HPDE6-E6E7 (cell line): ENCODE measurements around the gene WFDC6.

Experiments
- DNase-seq: peaks from one replicate; pipeline ENCODE4 v3.0.0; 2011; ENCODE audit warnings: missing footprints; ENCODE audit errors: extremely low spot score

The WFDC6 gene

GRCh38 chr20:45515147-45515913, 24.0 kb downstream of the WFDC6 start, which contains the start of gene SPINT3:
TSS of gene SPINT3 (minus strand) at chr20:45515622. CDS start at chr20:45515608, 14 bp downstream.
- no peak for DNase-seq

DNA sequence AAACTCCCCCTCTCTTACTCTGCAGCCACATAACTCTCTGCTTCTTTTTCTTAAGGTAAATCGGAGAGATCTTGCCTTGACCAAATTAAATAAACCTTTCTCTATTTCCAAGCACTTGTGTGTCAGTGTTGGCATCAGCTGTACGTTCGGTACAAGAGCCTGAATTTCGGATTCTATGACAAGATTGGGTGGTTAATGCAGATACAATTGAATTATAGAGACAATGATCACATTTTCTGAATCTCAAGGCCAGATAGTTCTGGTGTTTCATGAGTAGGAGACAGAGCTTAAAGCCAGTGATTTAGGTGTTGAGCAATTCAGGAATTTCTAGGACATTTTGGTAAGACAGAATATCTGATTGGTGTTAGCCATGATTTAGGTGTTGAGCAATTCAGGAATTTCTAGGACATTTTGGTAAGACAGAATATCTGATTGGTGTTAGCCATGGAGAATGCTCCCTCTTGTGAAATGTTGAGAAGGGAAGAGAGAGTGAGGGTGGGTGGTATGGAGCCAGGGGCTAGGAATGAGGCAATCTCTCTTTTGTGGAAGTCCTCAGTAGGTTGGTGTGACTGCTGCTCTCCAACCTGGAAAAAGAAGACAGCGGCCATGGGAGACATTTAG, 28.9 kb downstream of the WFDC6 start:
- no peak for DNase-seq

GRCh38 chr20:45509091-45509490, 30.2 kb downstream of the WFDC6 start:
- DNase-seq, result no peak

GRCh38 chr20:45508068-45508886, 31.0 kb downstream of the WFDC6 start:
- DNase-seq, result no peak

DNA sequence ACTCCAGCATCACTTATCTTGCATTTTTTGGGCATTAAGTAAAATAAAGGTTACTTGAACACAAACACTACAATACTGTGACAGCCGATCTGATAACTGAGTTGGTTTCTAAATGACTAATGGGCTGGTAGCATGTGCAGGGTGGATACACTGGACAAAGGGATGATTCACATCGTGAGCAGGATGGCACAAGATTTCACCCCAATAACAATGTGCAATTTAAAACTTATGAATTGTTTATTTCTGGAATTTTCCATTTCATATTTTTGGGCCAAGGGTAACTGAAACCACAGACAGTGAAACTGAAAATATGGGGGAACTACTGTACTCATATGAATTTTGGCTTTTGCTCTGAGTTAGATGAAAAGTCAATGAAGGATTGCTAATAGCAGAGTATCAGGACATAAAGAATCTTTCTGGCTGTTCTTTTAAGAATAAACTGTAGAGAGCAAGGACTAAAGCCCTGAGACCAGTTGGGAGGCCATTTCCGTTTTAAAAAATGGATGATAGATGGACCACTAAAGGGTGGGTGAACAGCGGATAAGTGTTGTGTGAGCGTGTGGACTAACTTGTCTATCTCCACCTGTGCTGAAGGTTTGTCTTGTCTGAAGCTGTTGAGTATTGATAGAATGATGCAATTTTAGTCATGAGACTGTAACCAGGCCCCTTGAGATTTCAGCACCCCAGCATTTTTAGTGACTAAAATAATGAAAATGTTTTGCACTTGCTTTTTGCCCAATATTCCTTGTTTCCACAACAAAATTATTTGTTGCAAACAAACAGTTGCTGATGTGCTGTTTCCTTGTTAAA, 32.1 kb downstream of the WFDC6 start:
- DNase-seq, result peak; percentile 94

GRCh38 chr20:45506398-45506797, 32.9 kb downstream of the WFDC6 start:
- no peak for DNase-seq

DNA sequence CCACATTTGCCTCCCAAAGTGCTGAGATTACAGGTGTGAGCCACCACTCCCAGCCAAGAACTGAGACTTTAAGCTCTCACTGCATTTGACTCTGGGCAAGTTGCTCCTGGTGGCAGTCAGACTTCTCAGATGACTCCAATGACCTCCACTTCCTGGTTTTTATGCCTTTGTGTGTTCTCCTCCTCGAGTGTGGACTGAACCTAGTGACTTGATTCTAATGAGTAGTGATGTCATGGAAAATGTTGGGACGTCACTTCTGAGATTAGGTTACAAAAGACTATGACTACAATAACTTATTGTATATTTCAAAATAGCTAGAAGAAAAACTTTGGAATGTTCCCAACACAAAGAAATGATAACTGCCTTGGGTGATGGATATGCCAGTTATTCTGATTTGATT, 35.9 kb downstream of the WFDC6 start:
- no peak for DNase-seq

- no peak for DNase-seq
These were observed 36.7 kb downstream of the WFDC6 start for GRCh38 chr20:45502561-45502960.

GRCh38 chr20:45501600-45501999, 37.7 kb downstream of the WFDC6 start:
- DNase-seq, result no peak

DNA sequence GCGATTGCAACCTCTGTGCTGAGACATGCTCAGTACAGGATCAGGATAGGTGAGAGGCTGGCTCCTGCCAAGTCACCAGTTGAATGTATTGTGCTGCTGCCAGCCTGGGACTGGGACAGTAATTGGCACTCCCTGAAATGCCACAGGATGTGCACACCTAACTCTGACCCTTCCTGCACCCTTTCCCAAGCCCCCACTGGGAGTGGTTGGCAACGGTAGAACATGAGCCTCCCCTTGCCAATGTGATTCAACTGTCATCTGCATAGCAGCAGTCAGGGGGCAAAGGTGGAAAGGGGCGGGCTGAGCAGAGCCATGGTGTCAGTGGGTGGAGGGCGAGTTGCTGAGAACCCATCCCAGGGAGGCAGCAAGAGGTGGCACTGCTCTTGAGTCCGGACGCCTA, 39.3 kb downstream of the WFDC6 start:
- DNase-seq, result no peak

- no peak for DNase-seq
These were observed 41.2 kb downstream of the WFDC6 start for GRCh38 chr20:45497971-45498494.

DNA sequence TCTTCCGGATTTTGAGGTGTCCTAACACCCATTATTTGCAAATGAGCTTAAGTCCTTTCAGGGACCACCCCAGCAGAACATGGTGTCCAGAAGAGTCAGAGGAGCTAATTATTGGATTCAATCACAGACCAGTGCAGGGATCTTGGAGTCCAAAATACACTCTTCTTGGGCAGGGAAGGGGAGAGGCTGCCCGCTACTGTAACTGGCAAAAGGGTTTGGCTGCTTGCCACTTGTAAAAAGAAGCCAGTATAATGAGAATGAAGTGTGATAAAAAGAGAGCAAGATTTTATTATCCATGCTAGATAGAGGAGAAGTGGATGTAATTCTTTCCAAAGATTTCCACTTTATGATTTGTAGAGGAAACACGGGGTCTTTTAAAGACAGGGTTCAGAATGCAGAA, 43.1 kb downstream of the WFDC6 start:
- no peak for DNase-seq

DNA sequence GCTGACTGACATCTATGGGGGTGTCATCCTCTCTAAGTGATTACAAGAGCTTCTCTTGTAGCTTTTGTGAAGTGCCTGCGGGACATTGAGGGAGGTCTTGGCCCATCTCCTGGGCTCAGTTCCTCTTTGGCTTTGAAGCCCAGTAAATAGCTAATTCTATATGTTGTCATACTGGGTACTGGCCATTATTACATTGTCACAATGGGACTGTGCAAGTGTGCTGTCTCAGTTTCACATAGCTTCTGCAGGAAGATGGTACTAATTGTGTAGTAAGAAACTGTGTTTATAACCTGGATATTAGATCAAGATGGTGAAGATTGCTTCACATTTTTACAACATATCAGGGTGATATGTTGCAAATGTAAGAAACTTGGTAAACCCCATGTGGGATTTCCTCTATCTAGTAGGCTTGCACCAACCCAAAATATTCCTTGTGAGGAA, 43.8 kb downstream of the WFDC6 start:
- no peak for DNase-seq

DNA sequence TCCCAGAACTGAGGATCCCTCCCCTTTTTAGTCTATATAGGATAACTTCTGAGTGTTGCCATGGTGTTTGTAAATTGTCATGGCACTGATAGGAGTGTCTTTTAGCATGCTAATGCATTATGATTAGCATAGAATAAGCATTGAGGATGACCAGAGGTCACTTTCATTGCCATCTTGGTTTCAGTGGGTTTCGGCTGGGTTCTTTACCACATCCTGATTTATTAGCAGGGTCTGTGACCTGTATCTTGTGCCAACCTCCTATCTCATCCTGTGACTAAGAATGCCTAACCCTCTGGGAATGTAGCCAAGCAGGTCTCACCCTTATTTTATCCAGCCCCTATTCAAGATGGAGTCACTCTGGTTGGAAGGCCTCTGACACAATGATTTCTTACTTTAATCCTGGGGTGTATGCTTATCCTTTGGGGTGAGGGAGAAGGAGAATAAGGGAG, 50.2 kb downstream of the WFDC6 start:
- DNase-seq, result no peak

DNA sequence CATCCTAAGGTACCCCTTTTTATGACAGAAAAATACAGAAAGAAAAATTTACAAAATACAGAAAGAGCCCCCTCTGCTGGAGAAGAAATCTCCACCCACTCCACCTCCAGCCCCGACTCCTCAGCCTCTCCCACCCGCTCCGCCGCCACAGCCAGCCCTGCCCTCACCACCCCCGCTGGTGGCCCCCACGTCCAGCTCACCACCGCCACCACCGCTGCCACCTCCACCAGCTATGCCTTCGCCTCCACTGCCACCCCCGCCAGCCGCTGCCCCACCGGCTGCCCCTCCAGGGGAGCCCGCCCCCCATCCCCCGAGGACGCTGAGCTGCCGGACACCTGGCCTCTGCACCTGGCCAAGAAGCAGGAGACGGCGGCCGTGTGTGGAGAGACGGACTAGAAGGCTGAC, 52.0 kb downstream of the WFDC6 start:
- no peak for DNase-seq

- no peak for DNase-seq
These were observed 53.9 kb downstream of the WFDC6 start for GRCh38 chr20:45485388-45485787.

DNA sequence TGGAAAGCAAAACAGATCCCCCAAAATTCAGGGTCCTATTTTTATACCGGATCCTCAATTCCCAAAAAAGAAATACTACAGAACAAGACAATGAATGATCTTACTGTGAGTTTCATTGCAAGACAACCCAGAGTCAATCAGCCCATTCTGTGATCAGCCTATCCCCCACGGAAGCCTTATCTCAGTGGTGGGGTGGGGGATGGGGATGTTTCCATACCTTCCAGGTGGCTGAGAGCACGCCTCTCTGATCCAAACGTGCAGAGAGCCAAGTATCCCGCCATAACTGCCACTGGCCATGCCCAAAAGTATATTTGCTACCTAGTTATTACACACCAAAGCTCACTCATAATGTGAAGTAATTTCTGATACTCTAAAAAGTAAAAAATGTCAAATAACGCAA, 54.6 kb downstream of the WFDC6 start:
- no peak for DNase-seq
